KOPT-K1 (cell line): ENCODE results near the gene SLC30A1.
A peak's percentile ranks its signal among the peaks of the same experiment; 100 is the strongest.
"Not testable (repeated sequence)": the region's sequence is repeated elsewhere in the genome, so short reads cannot be mapped to it uniquely, and the experiment has no call there.

Experiments used
- H3K27ac ChIP-seq: fragments of 200-600 bp; sonication (generic); 2 replicates; pipeline ENCODE4 v1.5.1; 2016; ENCODE audit warnings: antibody characterized with exemption, mild to moderate bottlenecking, low read depth, low read length; ENCODE audit not compliant: poor library complexity, severe bottlenecking
- H3K36me3 ChIP-seq: fragments of 200-600 bp; sonication (generic); 2 replicates; pipeline ENCODE4 v1.5.1; 2017; ENCODE audit warnings: antibody characterized with exemption, mild to moderate bottlenecking, low read length, moderate library complexity; ENCODE audit not compliant: insufficient read depth
- H3K9me3 ChIP-seq: fragments of 200-600 bp; sonication (generic); 2 replicates; pipeline ENCODE4 v1.5.1; 2017; ENCODE audit warnings: antibody characterized with exemption, low read length, mild to moderate bottlenecking; ENCODE audit not compliant: insufficient read depth, poor library complexity, severe bottlenecking

The SLC30A1 gene

GRCh38 chr1:211578640-211579439 lies at the start of gene SLC30A1:
Gene SLC30A1 (minus strand): TSS chr1:211579161. CDS start chr1:211578612, 549 bp downstream.
- peak within 1 kb of the TSS; percentile 78 for H3K27ac ChIP-seq
- H3K9me3 ChIP-seq, result no peaks in the 10 kb centered on the region
- H3K36me3 ChIP-seq, result peaks cover 16% of the 10 kb centered on the region; the same call in 1 of the 2 replicates

- Histone ChIP-seq H3K27ac (no peak overlapping the region), H3K9me3 (no peaks in the 10 kb centered on the region), H3K36me3 (no peaks in the 10 kb centered on the region)
Observed at GRCh38 chr1:211628417-211628816, 49.5 kb upstream of the SLC30A1 start.

- no peaks in the 10 kb centered on the region for H3K36me3 ChIP-seq
- H3K9me3 ChIP-seq, result no peaks in the 10 kb centered on the region
- H3K27ac ChIP-seq, result no peak overlapping the region
Observed at GRCh38 chr1:211627259-211627658, 48.3 kb upstream of the SLC30A1 start.

- not testable (repeated sequence) for H3K27ac ChIP-seq, H3K36me3 ChIP-seq, H3K9me3 ChIP-seq
Observed at GRCh38 chr1:211625866-211626265, 46.9 kb upstream of the SLC30A1 start.

GRCh38 chr1:211625040-211625439 lies 46.1 kb upstream of the SLC30A1 start:
- Histone ChIP-seq H3K36me3 (no peaks in the 10 kb centered on the region), H3K27ac (no peak overlapping the region), H3K9me3 (no peaks in the 10 kb centered on the region)

GRCh38 chr1:211623515-211623914 lies 44.6 kb upstream of the SLC30A1 start:
- H3K9me3 ChIP-seq, result no peaks in the 10 kb centered on the region
- H3K27ac ChIP-seq, result no peak overlapping the region
- H3K36me3 ChIP-seq, result no peaks in the 10 kb centered on the region

- Histone ChIP-seq H3K9me3 (no peaks in the 10 kb centered on the region), H3K27ac (no peak overlapping the region), H3K36me3 (no peaks in the 10 kb centered on the region)
Observed at GRCh38 chr1:211621447-211622198, 42.7 kb upstream of the SLC30A1 start.

- Histone ChIP-seq H3K9me3 (no peaks in the 10 kb centered on the region), H3K36me3 (no peaks in the 10 kb centered on the region), H3K27ac (no peak overlapping the region)
Observed at GRCh38 chr1:211620097-211620496, 41.1 kb upstream of the SLC30A1 start.

- no peaks in the 10 kb centered on the region for H3K9me3 ChIP-seq
- no peaks in the 10 kb centered on the region for H3K36me3 ChIP-seq
- H3K27ac ChIP-seq, result no peak overlapping the region
Observed at GRCh38 chr1:211619033-211619996, 40.4 kb upstream of the SLC30A1 start.

- Histone ChIP-seq H3K36me3 (no peaks in the 10 kb centered on the region), H3K9me3 (no peaks in the 10 kb centered on the region), H3K27ac (no peak overlapping the region)
Observed at GRCh38 chr1:211616965-211617297, 38.0 kb upstream of the SLC30A1 start.

- H3K9me3 ChIP-seq, result no peaks in the 10 kb centered on the region
- H3K27ac ChIP-seq, result no peak overlapping the region
- H3K36me3 ChIP-seq, result no peaks in the 10 kb centered on the region
Observed at GRCh38 chr1:211616231-211616964, 37.4 kb upstream of the SLC30A1 start.

GRCh38 chr1:211614615-211615014 lies 35.7 kb upstream of the SLC30A1 start:
- no peaks in the 10 kb centered on the region for H3K36me3 ChIP-seq
- no peak overlapping the region for H3K27ac ChIP-seq
- no peaks in the 10 kb centered on the region for H3K9me3 ChIP-seq

- Histone ChIP-seq H3K27ac (no peak overlapping the region), H3K9me3 (no peaks in the 10 kb centered on the region), H3K36me3 (no peaks in the 10 kb centered on the region)
Observed at GRCh38 chr1:211613951-211614350, 35.0 kb upstream of the SLC30A1 start.

GRCh38 chr1:211613108-211613947 lies 34.4 kb upstream of the SLC30A1 start:
- no peaks in the 10 kb centered on the region for H3K9me3 ChIP-seq
- no peak overlapping the region for H3K27ac ChIP-seq
- no peaks in the 10 kb centered on the region for H3K36me3 ChIP-seq
